OCI-LY7 (cell line): ENCODE measurements around the gene KRT28.

Source experiments
- CTCF ChIP-seq: fragments of 200-600 bp; sonication (generic); conservative IDR thresholded peaks from 2 replicates; pipeline ENCODE4 v1.5.1; 2014; ENCODE audit warnings: mild to moderate bottlenecking, antibody characterized with exemption, low read length, moderate library complexity, mixed read lengths
- EZH2phosphoT487 ChIP-seq: fragments of 200-600 bp; sonication (generic); IDR thresholded peaks from 2 replicates; pipeline ENCODE4 v1.6.1; 2018; ENCODE audit warnings: low read depth, borderline replicate concordance, mild to moderate bottlenecking, mixed run types, antibody characterized with exemption, low read length, moderate library complexity, mixed read lengths

GRCh38 chr17:40821536-40821935, 21.8 kb upstream of the KRT28 start:
- TF ChIP-seq CTCF (no peak), EZH2phosphoT487 (no peak)
